Body of pancreas (tissue), 4 donors: ENCODE results near the gene MCF2L2.

Source experiments
- POLR2A ChIP-seq, 3 donors: fragments of 450-650 bp; IDR thresholded peaks; one replicate each; pipeline ENCODE4 v1.6.1; 2016; ENCODE audit warnings: antibody characterized with exemption in 3 of 3, mild to moderate bottlenecking in 2 of 3
- TF ChIP-seq, protein P1 (sequence below), 7 experiments: fragments of 450-650 bp in 4 of 7; fragments of 200-600 bp in 3 of 7; sonication (generic) in 3 of 7; IDR thresholded peaks; one replicate each; pipeline ENCODE4 v1.5.1; 2016 to 2019; ENCODE audit warnings: antibody characterized with exemption in 7 of 7

DNA sequence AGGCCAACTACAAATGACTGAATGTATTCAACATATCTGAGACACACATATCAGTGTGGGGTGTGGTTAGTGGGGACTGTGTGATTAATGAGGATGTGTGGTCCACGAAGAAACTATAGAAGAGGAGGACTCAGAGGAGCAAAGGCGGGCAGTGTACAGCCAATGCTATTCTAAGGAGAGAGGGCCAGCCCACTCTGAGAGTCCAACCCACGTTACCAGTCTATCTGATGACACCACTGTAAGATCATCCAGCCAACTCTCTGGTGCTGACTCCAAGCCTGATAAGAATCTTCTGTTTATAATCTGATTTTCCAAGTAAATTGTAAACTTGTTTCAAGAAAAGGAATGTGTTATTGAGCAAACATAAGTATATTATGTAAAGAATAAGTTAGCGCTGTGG, 47.2 kb downstream of the MCF2L2 start:
- TF ChIP-seq, protein P1, sequence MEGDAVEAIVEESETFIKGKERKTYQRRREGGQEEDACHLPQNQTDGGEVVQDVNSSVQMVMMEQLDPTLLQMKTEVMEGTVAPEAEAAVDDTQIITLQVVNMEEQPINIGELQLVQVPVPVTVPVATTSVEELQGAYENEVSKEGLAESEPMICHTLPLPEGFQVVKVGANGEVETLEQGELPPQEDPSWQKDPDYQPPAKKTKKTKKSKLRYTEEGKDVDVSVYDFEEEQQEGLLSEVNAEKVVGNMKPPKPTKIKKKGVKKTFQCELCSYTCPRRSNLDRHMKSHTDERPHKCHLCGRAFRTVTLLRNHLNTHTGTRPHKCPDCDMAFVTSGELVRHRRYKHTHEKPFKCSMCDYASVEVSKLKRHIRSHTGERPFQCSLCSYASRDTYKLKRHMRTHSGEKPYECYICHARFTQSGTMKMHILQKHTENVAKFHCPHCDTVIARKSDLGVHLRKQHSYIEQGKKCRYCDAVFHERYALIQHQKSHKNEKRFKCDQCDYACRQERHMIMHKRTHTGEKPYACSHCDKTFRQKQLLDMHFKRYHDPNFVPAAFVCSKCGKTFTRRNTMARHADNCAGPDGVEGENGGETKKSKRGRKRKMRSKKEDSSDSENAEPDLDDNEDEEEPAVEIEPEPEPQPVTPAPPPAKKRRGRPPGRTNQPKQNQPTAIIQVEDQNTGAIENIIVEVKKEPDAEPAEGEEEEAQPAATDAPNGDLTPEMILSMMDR (IDR thresholded peaks at IDR 0.05), result no peak
- TF ChIP-seq POLR2A (IDR thresholded peaks at IDR 0.05), result no peak
